GM18858 (cell line): ENCODE measurements around the gene DGKE.

Experiments
- ATAC-seq: cut with Tn5 transposase; IDR thresholded peaks from one replicate; pipeline ENCODE4 v1.9.1; 2021; ENCODE audit not compliant: unreplicated experiment

Gene DGKE

GRCh38 chr17:56913000-56913311 lies 79.0 kb downstream of the DGKE start:
- ATAC-seq = no peak

GRCh38 chr17:56913353-56913866 lies 79.5 kb downstream of the DGKE start:
- peak; percentile 6 for ATAC-seq

GRCh38 chr17:56913867-56914580 lies 80.1 kb downstream of the DGKE start, which contains the start of gene TRIM25:
Gene TRIM25 (minus strand): TSS chr17:56914049. CDS start chr17:56913988, 61 bp downstream.
- ATAC-seq = peak; percentile 52

DNA sequence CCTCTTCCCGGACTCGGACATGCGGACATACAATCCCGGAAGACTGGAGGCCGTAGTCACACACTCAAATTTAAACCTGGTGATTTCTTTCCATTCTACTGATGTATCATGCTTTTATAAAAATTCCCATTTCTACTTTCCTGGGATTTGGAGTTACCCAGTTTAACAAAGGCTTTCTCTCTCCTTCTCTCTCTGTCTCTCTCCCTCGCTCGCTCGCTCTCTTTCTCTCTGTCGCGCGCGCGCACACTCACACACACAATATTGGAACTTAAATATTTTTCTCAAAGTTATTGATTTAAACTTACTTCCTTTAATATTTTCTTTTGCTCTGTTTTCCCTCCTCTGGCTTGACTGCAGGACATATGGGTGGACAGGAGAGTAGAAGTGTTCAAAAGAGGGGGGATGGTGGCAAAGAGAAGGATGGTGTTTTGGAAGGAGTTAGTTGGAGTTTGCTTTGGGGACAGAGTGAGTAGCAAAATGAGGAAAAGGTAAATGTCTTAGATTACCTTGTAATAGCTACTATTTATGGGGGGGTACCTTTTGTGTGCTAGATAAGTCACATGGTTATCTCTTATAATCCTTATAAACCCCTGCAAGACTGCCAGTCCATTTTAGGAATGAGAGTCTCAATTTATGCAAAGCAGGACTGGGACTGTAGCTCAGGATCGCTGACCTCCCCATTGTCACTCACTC lies 80.8 kb downstream of the DGKE start:
- no peak for ATAC-seq

DNA sequence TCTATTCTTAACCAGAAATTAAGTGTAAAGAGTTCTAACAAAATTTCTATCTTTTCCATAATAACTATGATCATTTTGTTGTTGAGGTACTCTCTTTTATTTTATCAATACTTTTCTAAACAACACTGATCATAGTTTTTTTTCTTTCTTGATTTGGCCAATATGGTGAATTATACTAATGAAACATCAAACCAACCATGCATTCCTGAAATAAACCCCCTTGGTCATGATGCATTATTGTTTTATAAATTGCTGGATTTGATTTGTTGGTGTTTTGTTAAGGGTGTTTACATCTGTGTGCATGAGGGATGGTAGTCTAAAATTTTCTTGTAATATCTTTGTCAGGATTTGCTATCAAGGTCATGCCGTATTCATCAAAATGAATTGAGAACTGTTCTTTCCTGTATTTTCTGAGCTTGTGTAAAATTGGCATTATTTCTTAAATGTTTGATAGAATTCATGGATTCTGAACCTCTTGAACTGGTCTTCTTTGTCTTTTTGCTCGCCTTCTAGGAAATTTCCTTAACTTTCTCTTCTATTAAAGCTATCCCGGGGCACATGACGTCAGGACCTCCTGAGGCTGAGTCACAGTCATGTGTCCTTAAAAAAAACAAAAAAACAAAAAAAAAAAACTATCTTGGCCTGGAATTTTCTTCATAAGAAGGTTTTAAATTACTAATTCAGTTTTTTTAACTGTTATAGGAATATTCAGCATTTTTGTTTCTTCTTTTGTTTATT lies 83.8 kb downstream of the DGKE start:
- ATAC-seq = no peak

DNA sequence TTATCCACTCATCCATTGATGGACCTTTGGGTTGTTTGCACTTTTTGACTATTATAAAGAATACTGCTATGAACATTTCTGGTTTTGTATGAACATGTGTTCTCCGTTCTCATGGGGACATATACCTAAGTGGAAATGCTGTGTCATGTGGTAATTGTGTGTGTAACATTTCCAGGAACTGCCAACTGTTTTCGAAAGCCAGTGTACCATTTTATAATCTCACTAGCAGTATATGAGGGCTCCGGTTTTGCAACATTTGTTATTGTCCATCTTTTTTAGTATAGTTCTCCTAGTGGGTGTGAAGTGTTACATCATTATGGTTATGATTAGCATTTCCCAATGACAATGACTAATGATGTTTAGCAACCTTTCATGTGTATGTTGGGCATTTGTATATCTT lies 85.0 kb downstream of the DGKE start:
- ATAC-seq = no peak
